AG20443 (cell line): ENCODE results near the gene MED22.
A peak's percentile ranks its signal among the peaks of the same experiment; 100 is the strongest.
"Not testable (repeated sequence)": the region's sequence is repeated elsewhere in the genome, so short reads cannot be mapped to it uniquely, and the experiment has no call there.

Experiments
- DNase-seq: peaks from one replicate; pipeline ENCODE4 v3.0.0; 2012; ENCODE audit warnings: low spot score, mixed read lengths

Gene MED22

GRCh38 chr9:133334888-133335287 lies 13.0 kb downstream of the MED22 start:
- DNase-seq = not testable (repeated sequence)

GRCh38 chr9:133334161-133334560 lies 13.8 kb downstream of the MED22 start:
- DNase-seq = no peak

- no peak for DNase-seq
Observed at GRCh38 chr9:133333566-133333965, 14.4 kb downstream of the MED22 start.

- DNase-seq = no peak
Observed at GRCh38 chr9:133333011-133333410, 14.9 kb downstream of the MED22 start.

GRCh38 chr9:133332381-133332730 lies 15.6 kb downstream of the MED22 start:
- no peak for DNase-seq

GRCh38 chr9:133331641-133332380 lies 16.1 kb downstream of the MED22 start:
- DNase-seq = no peak

GRCh38 chr9:133331221-133331620 lies 16.7 kb downstream of the MED22 start:
- DNase-seq = no peak

- not testable (repeated sequence) for DNase-seq
Observed at GRCh38 chr9:133329306-133330156, 18.4 kb downstream of the MED22 start.

GRCh38 chr9:133327834-133328484 lies 20.0 kb downstream of the MED22 start:
- DNase-seq = no peak

- not testable (repeated sequence) for DNase-seq
Observed at GRCh38 chr9:133327021-133327420, 20.9 kb downstream of the MED22 start.

- no peak for DNase-seq
Observed at GRCh38 chr9:133323991-133324703, 23.8 kb downstream of the MED22 start.

- no peak for DNase-seq
Observed at GRCh38 chr9:133323211-133323610, 24.7 kb downstream of the MED22 start.

GRCh38 chr9:133322701-133323100 lies 25.2 kb downstream of the MED22 start:
- DNase-seq = no peak

GRCh38 chr9:133321411-133321935 lies 26.5 kb downstream of the MED22 start:
- no peak for DNase-seq

GRCh38 chr9:133320421-133320881 lies 27.5 kb downstream of the MED22 start:
- DNase-seq = no peak

GRCh38 chr9:133317551-133317950 lies 30.4 kb downstream of the MED22 start:
- DNase-seq = not testable (repeated sequence)

GRCh38 chr9:133315997-133316396 lies 31.9 kb downstream of the MED22 start:
- DNase-seq = no peak

- DNase-seq = no peak
Observed at GRCh38 chr9:133309608-133310007, 38.3 kb downstream of the MED22 start.

GRCh38 chr9:133307301-133307700 lies 40.6 kb downstream of the MED22 start:
- DNase-seq = no peak

- peak; percentile 45 for DNase-seq
Observed at GRCh38 chr9:133306242-133307204, 41.4 kb downstream of the MED22 start.

- no peak for DNase-seq
Observed at GRCh38 chr9:133305731-133306130, 42.2 kb downstream of the MED22 start.
